ENCODE measurements around the gene THSD4.

Gene THSD4

DNA sequence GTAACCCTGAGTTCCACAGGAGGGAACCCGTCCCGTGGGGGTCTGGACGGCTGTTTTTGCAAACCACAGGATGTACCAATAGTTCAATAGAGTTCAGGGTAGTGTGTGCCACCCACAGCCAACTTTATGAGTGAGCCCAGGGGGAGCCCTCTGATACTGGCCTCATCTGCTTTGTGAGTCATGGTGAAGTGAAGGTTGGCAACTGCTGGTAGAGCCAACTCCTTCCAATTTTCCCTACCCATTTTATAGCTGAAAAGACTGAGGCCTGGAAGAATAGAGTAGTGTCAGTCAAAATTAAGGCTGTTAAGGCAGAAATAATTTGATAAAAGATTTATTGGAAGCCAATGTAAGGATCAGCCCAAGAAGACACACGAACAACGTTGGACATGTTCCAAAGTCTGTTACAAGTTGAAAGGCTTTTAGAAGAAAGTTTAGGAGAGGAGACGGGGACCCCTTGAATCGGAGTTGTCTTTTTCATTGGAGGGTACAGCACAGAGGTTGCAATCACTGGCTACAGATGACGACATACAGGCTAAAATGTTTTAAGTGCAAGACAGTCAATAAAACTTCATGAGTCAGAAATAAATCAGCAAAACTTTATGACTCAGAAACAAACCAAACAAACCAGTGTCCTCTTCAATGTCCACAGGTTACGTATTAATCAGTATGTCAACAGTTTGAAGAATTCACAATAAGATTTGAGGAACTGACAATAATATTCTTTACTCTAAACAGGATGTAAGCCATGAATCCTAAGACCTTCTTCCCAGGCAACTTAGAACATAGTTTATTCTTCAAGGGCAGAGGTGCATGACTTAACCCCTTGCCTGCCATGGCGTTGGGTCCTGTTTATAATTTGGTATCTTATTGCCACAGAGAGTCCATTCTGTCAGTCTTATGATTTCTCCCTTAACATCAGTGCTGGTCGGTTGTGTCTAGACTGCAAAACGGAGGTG lies 632.1 kb downstream of the THSD4 start:
- DNase-seq: no peak

DNA sequence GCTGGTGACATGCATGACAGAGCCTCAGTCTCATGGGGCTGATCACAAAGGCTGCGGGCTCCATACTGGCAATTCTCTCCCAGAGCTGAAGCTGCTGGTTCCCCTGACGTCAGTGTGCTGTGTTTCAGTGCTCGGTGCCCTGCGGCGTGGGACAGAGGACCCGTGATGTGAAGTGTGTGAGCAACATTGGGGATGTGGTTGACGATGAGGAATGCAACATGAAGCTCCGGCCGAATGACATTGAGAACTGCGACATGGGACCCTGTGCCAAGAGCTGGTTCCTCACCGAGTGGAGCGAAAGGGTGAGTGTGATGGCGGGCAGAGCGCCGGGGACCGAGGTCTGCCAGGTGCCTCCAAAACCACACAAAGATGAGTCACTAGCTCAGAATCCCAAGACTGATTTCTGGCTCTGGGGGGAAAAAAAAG lies 633.0 kb downstream of the THSD4 start:
- no peak for DNase-seq

GRCh38 chr15:71749500-71749899 lies 634.2 kb downstream of the THSD4 start:
- no peak for DNase-seq

GRCh38 chr15:71752128-71752527 lies 636.9 kb downstream of the THSD4 start:
- DNase-seq: no peak

DNA sequence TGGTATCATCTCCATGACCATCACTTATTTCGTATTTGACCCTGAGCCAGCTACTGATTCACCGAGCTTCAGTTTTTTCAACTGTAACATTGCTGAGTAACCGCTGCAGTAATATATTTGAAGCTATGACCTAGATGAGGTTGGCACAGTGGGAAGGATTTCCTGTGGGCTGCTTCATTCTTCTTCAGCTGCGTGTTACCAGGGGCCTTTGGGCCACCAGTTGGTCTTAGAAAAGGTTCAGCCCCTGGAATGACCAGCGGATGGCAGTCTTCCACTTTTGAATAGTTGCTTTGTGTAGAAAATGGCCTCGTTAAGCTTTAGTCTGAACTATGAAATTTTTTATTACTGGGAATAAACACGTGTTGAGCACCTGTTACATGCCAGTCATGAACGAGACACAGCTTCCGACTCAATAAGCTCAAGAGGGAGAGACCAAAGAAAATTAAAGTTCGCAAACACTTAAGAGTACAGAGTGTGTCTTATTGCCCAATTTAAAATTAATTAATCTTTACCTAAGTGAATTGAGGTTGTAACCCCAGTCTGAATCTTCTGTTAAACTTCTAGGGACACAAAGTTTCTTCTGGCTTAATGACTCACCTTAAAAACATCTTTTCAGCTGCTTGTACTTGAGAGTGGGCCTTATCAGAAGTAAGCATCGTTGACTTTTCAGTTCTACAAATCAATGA lies 637.5 kb downstream of the THSD4 start:
- no peak for DNase-seq

DNA sequence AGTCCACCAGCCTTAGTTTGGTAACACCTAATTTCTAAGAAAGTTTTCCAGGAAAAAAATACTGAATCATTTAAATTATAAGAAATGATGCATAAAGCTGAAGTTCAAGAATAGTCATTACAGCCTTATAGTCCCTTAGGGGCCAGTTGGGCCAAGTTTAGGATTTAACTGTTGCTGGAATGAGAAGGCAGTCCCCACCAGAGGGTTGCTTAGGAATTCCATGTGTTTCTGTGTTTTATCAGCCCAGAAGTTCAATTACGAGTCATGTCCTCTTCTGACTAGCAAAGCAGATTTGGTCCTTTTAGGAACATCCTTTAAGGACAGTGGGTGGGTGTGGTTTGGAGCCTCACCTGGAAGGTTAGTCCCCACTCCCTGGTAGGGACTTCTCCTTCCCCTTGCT lies 638.1 kb downstream of the THSD4 start:
- DNase-seq: no peak

DNA sequence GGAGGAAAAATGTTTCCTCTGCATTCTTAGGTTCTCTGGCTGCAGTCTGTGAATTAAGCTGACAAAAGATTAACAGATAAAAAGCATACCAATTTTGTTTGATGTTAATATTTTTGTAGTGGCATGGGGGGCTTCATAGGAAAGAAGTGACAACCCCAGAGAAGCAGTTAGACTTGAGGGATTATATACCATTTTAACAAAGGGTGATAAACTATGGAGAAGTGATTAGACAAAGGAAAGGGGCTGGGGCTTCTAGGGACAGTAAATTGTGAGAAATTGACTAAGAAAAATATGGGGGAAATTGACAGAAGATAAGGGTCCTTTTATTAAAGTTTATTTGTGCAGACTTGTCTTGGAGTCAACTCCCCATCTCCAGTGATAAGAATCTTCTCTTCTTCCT lies 639.4 kb downstream of the THSD4 start:
- no peak for DNase-seq

- DNase-seq: no peak
Measured at GRCh38 chr15:71755092-71755970, 640.1 kb downstream of the THSD4 start.

- DNase-seq: no peak
Measured at GRCh38 chr15:71756599-71757352, 641.5 kb downstream of the THSD4 start.

- DNase-seq: no peak
Measured at GRCh38 chr15:71757741-71758530, 642.7 kb downstream of the THSD4 start.

GRCh38 chr15:71758711-71759110 lies 643.4 kb downstream of the THSD4 start:
- DNase-seq: no peak

GRCh38 chr15:71760852-71761251 lies 645.6 kb downstream of the THSD4 start:
- no peak for DNase-seq

DNA sequence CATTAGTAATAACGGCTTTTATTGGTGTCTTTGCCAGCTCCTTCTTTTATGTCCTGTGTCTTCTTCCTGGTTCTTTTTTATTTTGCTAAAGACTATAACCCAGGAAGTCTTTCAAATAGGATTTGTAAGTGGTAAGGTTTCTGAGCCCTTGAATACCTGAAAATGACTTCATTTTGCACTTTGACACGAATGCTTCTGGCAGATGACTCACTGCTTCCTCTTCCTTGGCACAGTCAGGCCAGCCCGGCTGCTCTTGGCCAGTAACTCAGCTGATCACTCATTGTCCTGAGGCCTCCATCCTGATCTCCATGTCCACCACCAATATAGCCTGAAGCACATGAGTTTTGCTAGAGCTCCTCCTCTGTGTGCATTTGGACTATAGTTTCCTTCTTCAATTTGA lies 646.4 kb downstream of the THSD4 start:
- DNase-seq: no peak

- no peak for DNase-seq
Measured at GRCh38 chr15:71768184-71768583, 652.9 kb downstream of the THSD4 start.

GRCh38 chr15:71773206-71773859 lies 658.1 kb downstream of the THSD4 start:
- no peak for DNase-seq

GRCh38 chr15:71775856-71776255 lies 660.6 kb downstream of the THSD4 start:
- DNase-seq: no peak

DNA sequence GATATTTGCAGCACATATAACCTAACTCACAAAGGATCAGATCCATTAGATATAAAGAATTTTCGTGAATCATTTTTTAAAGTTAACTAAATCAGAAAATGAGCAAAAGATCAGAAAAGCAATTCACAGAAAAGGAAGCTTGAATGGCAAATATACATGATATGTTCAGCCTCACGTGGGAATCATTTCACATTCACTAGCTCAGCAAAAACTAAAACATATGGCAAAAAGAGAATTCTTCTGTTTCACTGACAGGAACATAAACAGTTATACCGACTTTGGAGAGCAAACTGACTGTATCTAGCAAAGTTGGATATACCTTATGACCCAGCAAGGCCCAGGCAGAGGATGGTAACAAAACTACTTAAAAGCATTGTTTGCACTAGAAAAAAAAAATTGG lies 661.0 kb downstream of the THSD4 start:
- DNase-seq: no peak

DNA sequence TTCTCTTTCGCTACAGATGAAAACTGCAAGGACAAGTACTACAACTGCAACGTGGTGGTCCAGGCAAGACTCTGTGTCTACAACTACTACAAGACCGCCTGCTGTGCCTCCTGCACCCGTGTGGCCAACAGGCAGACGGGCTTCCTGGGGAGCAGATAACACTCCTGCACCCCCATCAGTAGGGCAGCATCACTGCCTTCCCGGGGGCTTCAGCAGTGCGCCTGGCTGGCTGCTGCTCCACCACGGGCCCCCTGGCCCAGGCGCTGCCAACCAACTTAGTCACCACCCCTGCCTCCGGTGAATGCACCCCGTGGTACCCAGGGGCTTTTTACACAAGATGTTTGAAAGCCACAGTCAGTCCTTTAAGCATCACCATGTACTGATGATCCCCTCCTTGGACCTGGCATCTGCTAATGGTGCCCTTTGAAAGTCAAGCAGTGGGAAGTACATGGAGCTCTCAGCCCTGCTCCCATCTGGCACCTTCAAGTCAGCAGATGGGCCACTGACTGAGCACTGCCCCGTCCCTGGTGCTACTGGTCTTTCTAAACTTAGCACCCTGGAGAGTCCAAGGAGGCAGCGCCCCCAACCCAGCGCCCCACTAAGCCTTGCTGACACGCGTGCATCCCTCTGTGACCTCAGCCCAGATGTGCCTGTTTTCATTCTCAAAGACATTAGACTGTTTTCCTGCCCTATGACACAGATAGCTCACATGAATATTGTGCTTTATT lies 662.1 kb downstream of the THSD4 start:
- DNase-seq: no peak

DNA sequence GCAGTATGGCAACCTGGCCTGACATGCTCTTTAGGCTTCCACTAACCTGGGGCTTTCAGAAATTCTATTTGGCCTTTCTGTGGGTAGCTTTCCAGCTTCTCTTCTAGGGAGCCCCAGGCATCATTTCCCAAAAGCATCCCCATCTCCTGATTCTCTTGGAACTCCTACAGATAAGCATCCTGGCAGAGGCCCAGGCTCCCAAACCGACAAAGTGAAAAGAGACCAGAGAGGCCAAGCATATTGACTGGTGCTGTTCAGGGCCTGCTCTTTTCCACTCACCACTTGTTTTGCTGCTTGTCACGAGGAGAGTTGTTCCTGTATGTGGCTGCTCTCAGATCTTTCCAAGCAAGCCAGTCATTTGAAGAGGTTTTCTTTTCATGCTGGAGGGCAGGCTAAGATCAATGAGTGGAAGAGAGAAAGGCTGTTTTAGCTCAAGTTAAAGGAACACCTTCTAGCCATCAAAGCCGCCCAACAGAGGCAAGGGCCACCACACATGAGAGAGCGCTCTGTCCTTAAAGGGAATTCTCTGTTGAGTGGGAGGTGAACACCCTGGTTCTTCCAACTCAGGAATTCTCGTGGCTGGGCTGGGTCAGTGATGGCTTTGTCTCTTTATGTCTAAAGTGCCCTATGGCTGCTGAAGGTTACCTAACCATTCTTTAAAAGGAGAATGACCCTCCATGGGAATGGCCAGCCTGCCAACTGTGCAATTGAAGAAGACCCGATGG lies 664.0 kb downstream of the THSD4 start:
- DNase-seq: no peak
